Measurements from ENCODE around the gene CHRND.

- TF ChIP-seq POLR2A (IDR thresholded peaks at IDR 0.05) (no peak), CTCF (IDR thresholded peaks at IDR 0.05) (no peak)
Observed at GRCh38 chr2:232581725-232582124, 55.8 kb downstream of the CHRND start.
